B cell (primary cell): ENCODE measurements around the gene TYSND1. TPM values are rescaled to one million over a fixed set of nuclear protein-coding genes. Genes with fewer than 3 reads are reported as not detected.
"Not testable (repeated sequence)": the region's sequence is repeated elsewhere in the genome, so short reads cannot be mapped to it uniquely, and the experiment has no call there.

Experiments
- ATAC-seq: fragments of 200-7000 bp; cut with Tn5 transposase; one replicate; pipeline ENCODE4 v1.10.0; 2021; ENCODE audit warnings: low read depth, mild to moderate bottlenecking, moderate number of reproducible peaks, moderate library complexity
- CTCF ChIA-PET: fragments of 350-600 bp; sonication (Branson Sonifier 250); formaldehyde crosslinking; loops from one replicate; lab custom pipeline; 2021; ENCODE audit warnings: antibody characterized with exemption, inconsistent platforms; lab: Charles Lee
- POLR2A ChIA-PET: fragments of 350-600 bp; sonication (Branson Sonifier 250); formaldehyde crosslinking; loops from one replicate; lab custom pipeline; 2021; ENCODE audit warnings: antibody characterized with exemption; lab: Charles Lee
- DNase-seq: peaks from one replicate; pipeline ENCODE4 v3.0.0; 2013
- H2AFZ ChIP-seq: 2 replicates; pipeline ENCODE4 v1.6.1; 2012; ENCODE audit warnings: mild to moderate bottlenecking, low read depth, low read length; ENCODE audit not compliant: insufficient read depth, poor library complexity, severe bottlenecking
- H3K27ac ChIP-seq, 2 donors: 1 replicate in 1 of 2; 2 replicates in 1 of 2; pipeline ENCODE4 v1.5.1; 2012 to 2013; ENCODE audit warnings: low read length in 2 of 2, mild to moderate bottlenecking in 2 of 2, moderate library complexity in 1 of 2
- H3K27me3 ChIP-seq, 4 experiments: fragments of 200-600 bp in 1 of 4; sonication (generic) in 1 of 4; replicated peaks in 1 of 4; 1 replicate in 2 of 4; 2 replicates in 2 of 4; pipeline versions ENCODE4 v1.6.1 to v1.7.0; 2013 to 2016; ENCODE audit warnings: low read length in 3 of 4, mild to moderate bottlenecking in 2 of 4, mixed read lengths in 1 of 4, moderate library complexity in 1 of 4; ENCODE audit not compliant: insufficient read depth in 4 of 4, control insufficient read depth in 3 of 4; ENCODE audit errors: control extremely low read depth in 1 of 4
- H3K36me3 ChIP-seq, 2 experiments: replicated peaks in 1 of 2; 1 replicate in 1 of 2; 2 replicates in 1 of 2; pipeline versions ENCODE4 v1.6.1 to v1.7.1; 2013; ENCODE audit warnings: low read length in 1 of 2; ENCODE audit not compliant: insufficient read depth in 2 of 2, control insufficient read depth in 1 of 2; ENCODE audit errors: control extremely low read depth in 1 of 2, extremely low read depth in 1 of 2
- H3K4me1 ChIP-seq, 2 donors: fragments of 200-600 bp in 1 of 2; sonication (generic) in 1 of 2; 1 replicate in 1 of 2; 2 replicates in 1 of 2; pipeline versions ENCODE4 v1.5.1 to v1.6.1; 2013 to 2017; ENCODE audit warnings: low read length in 2 of 2; ENCODE audit not compliant: control insufficient read depth in 2 of 2, insufficient read depth in 2 of 2
- H3K4me2 ChIP-seq: replicated peaks from 2 replicates; pipeline ENCODE3; 2012; ENCODE audit warnings: mild to moderate bottlenecking, low read depth, low read length; ENCODE audit not compliant: poor library complexity, severe bottlenecking
- H3K4me3 ChIP-seq, 5 experiments: fragments of 200-600 bp in 1 of 5; sonication (generic) in 1 of 5; 1 replicate in 3 of 5; 2 replicates in 2 of 5; pipeline versions ENCODE4 v1.5.1 to v1.7.0; 2011 to 2016; ENCODE audit warnings: low read length in 4 of 5, mild to moderate bottlenecking in 4 of 5, low read depth in 2 of 5, control low read depth in 1 of 5, moderate library complexity in 1 of 5; ENCODE audit not compliant: insufficient read depth in 1 of 5; ENCODE audit errors: control extremely low read depth in 1 of 5, extremely low read depth in 1 of 5
- H3K79me2 ChIP-seq: fragments of 200-600 bp; sonication (generic); one replicate; pipeline ENCODE4 v1.6.0; 2016; ENCODE audit warnings: low read length; ENCODE audit not compliant: control insufficient read depth, insufficient read depth
- H3K9ac ChIP-seq: fragments of 200-600 bp; sonication (generic); 2 replicates; pipeline ENCODE4 v1.6.1; 2017; ENCODE audit warnings: mild to moderate bottlenecking, low read length, moderate library complexity
- H3K9me3 ChIP-seq, 3 donors: one replicate each; pipeline versions ENCODE4 v1.6.1 to v1.7.1; 2013; ENCODE audit warnings: low read length in 2 of 3; ENCODE audit not compliant: control insufficient read depth in 2 of 3, insufficient read depth in 1 of 3; ENCODE audit errors: control extremely low read depth in 1 of 3
- H4K20me1 ChIP-seq: 2 replicates; pipeline ENCODE4 v1.6.0; 2012; ENCODE audit warnings: mild to moderate bottlenecking, low read length; ENCODE audit not compliant: insufficient read depth, control insufficient read depth, poor library complexity, severe bottlenecking
- H3K27ac Mint-ChIP-seq: one replicate; pipeline ENCODE4 v1.8.0; 2021; ENCODE audit warnings: mixed read lengths
- H3K27me3 Mint-ChIP-seq: one replicate; pipeline ENCODE4 v1.8.0; 2021; ENCODE audit warnings: mixed read lengths
- H3K4me1 Mint-ChIP-seq: one replicate; pipeline ENCODE4 v1.8.0; 2021; ENCODE audit warnings: mixed read lengths
- H3K4me3 Mint-ChIP-seq: one replicate; pipeline ENCODE4 v1.8.0; 2021; ENCODE audit warnings: mixed read lengths
- H3K9me3 Mint-ChIP-seq: one replicate; pipeline ENCODE4 v1.8.0; 2022; ENCODE audit warnings: mixed read lengths; ENCODE audit not compliant: insufficient read depth
- EZH2 ChIP-seq: IDR thresholded peaks from 2 replicates; pipeline ENCODE4 v1.6.1; 2012; ENCODE audit warnings: borderline replicate concordance, low read depth, mild to moderate bottlenecking, moderate library complexity, low read length; ENCODE audit not compliant: insufficient read depth, poor library complexity, severe bottlenecking
- WGBS: methylation state at CpG from one replicate; pipeline ENCODE4 v1.1.5; 2013; ENCODE audit warnings: missing lambda C conversion rate; ENCODE audit not compliant: insufficient coverage; 5-methylcytosine and 5-hydroxymethylcytosine counted together
- intact Hi-C: fragments of 100-400 bp; cut with micrococcal nuclease; formaldehyde crosslinking; loops from one replicate; pipeline ENCODE4 v1.10.0; 2022
- polyA plus RNA-seq: library from polyadenylated mRNA; depleted of rRNA; stranded (reverse); fragments of >200 nt; gene quantifications from 2 replicates; pipeline ENCODE4 v1.2.3, GENCODE V29; 2012
- total RNA-seq, 2 donors: library from RNA; stranded (reverse); fragments of 120-200 nt in 1 of 2; gene quantifications; 1 replicate in 1 of 2; 2 replicates in 1 of 2; pipeline versions ENCODE4 v1.2.3 to v1.2.4, GENCODE V29; 2013 to 2022
- TF ChIP-seq, protein P1 (sequence below): fragments of 200-600 bp; IDR thresholded peaks from one replicate; pipeline ENCODE4 v1.8.0; 2022; ENCODE audit warnings: antibody characterized with exemption, mild to moderate bottlenecking

Gene TYSND1
- total and polyA plus RNA-seq, 2 donors (not counting 1 experiment from before 2014, with no cell fraction given) = 28.0 to 34.1 TPM

DNA sequence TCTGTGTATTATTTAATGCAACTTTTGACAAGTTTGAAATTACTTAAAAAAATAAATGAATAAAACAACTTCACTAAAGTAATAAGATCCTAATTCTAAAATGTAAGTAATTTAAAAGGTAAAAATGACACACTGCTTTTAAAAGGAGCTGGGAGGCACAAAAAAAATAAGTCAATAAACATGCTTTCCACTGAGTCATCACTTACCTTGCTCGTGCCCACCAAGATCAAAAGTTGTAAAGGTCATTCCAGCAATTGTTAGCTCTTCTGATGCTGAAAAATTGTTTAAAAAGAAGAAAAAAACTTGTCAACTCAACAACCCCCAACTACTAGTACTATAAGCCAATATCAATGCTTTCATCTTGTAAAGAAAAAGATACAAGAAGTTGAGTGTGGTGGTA is 14.3 kb upstream of the TYSND1 start:
- Mint-ChIP-seq H3K27me3 (no peaks in the 10 kb centered on the region), H3K27ac (no peak overlapping the region), H3K4me3 (no peak overlapping the region), H3K4me1 (peaks cover 38% of the 10 kb centered on the region), H3K9me3 (no peaks in the 10 kb centered on the region)
- intact Hi-C loops = no loop called here
- DNase-seq = no peak
- H3K27ac ChIP-seq = no peak overlapping the region
- CTCF ChIA-PET = interaction anchor here (1.3 kb wide), 1 partner anchor 45 kb away, joined by 4 read pairs; no protein-coding TSS in a partner anchor
- H3K9me3 ChIP-seq = no peaks in the 10 kb centered on the region
- H3K27me3 ChIP-seq = no peaks in the 10 kb centered on the region
- no peak overlapping the region for H3K9ac ChIP-seq
- no peak overlapping the region for H3K4me3 ChIP-seq
- ATAC-seq = no peak
- WGBS = no CpG with 5 or more reads among the region's 1 CpG
- H4K20me1 ChIP-seq = peaks cover 41% of the 10 kb centered on the region
- H3K36me3 ChIP-seq = peaks cover 5 to 58% of the 10 kb centered on the region in 2 experiments
- TF ChIP-seq EZH2 = no peak
- TF ChIP-seq, protein P1, sequence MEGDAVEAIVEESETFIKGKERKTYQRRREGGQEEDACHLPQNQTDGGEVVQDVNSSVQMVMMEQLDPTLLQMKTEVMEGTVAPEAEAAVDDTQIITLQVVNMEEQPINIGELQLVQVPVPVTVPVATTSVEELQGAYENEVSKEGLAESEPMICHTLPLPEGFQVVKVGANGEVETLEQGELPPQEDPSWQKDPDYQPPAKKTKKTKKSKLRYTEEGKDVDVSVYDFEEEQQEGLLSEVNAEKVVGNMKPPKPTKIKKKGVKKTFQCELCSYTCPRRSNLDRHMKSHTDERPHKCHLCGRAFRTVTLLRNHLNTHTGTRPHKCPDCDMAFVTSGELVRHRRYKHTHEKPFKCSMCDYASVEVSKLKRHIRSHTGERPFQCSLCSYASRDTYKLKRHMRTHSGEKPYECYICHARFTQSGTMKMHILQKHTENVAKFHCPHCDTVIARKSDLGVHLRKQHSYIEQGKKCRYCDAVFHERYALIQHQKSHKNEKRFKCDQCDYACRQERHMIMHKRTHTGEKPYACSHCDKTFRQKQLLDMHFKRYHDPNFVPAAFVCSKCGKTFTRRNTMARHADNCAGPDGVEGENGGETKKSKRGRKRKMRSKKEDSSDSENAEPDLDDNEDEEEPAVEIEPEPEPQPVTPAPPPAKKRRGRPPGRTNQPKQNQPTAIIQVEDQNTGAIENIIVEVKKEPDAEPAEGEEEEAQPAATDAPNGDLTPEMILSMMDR = no peak
- H3K4me2 ChIP-seq = no peak overlapping the region
- H3K4me1 ChIP-seq = peaks cover 13 to 16% of the 10 kb centered on the region in 2 donors
- H2AFZ ChIP-seq = no peak overlapping the region
- peaks cover 61% of the 10 kb centered on the region for H3K79me2 ChIP-seq
- POLR2A ChIA-PET = interaction anchor here (1.0 kb wide), 1 partner anchor 14 kb away, joined by 3 read pairs; the partner anchor contains the start of gene TYSND1

DNA sequence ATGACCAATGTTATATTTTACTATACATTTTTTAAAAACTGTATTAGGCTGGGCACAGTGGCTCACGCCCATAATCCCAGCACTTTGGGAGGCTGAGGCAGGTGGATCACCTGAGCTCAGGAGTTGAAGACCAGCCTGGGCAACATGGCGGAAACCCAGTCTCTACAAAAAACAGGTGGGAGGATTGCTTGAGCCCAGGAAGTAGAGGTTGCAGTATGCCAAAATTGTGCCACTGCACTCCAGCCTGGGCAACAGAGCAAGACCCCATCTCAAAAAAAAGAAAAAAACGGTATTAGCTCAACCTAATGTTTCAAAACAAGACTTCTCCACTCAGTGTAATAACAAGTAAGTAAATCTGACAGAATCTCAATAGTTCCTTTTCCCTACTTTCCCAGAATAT is 12.9 kb upstream of the TYSND1 start:
- ATAC-seq, H3K9me3 ChIP-seq, H3K9ac ChIP-seq, H3K27ac ChIP-seq, H3K9me3 Mint-ChIP-seq, H3K27me3 Mint-ChIP-seq, DNase-seq, CTCF ChIA-PET, H2AFZ ChIP-seq, POLR2A ChIA-PET, H3K27me3 ChIP-seq, H3K27ac Mint-ChIP-seq, H3K4me2 ChIP-seq, H3K4me3 ChIP-seq, H3K4me3 Mint-ChIP-seq: not testable (repeated sequence)
- Histone ChIP-seq H3K36me3 (peaks cover 0 to 66% of the 10 kb centered on the region in 2 experiments), H3K4me1 (peaks cover 12 to 15% of the 10 kb centered on the region in 2 donors), H4K20me1 (peaks cover 31% of the 10 kb centered on the region), H3K79me2 (peaks cover 50% of the 10 kb centered on the region)
- intact Hi-C loops = loop anchor here (1.0 kb wide), 1 partner anchor 9 kb away; no protein-coding TSS in a partner anchor
- 67% methylated on average over 1 of the region's 3 CpGs for WGBS
- peaks cover 29% of the 10 kb centered on the region for H3K4me1 Mint-ChIP-seq
